Effector memory CD4-positive, alpha-beta T cell (primary cell): ENCODE results near the gene DIO1.

Experiments used
- DNase-seq, 3 donors: peaks; one replicate each; pipeline ENCODE4 v3.0.0-alpha.2; 2020
- H3K27ac ChIP-seq: 2 replicates; pipeline ENCODE4 v1.7.0; 2013; ENCODE audit warnings: mild to moderate bottlenecking, low read length, moderate library complexity; ENCODE audit not compliant: insufficient read depth, poor library complexity, severe bottlenecking
- H3K27me3 ChIP-seq: replicated peaks from 2 replicates; pipeline ENCODE4 v1.7.0; 2013; ENCODE audit warnings: mild to moderate bottlenecking, low read length; ENCODE audit not compliant: insufficient read depth, control insufficient read depth, poor library complexity, severe bottlenecking
- H3K36me3 ChIP-seq: 2 replicates; pipeline ENCODE4 v1.7.0; 2013; ENCODE audit warnings: mild to moderate bottlenecking, low read length, moderate library complexity; ENCODE audit not compliant: control insufficient read depth, insufficient read depth
- H3K4me1 ChIP-seq: 2 replicates; pipeline ENCODE4 v1.7.0; 2013; ENCODE audit warnings: low read length, mild to moderate bottlenecking; ENCODE audit not compliant: control insufficient read depth, insufficient read depth, poor library complexity, severe bottlenecking
- H3K4me3 ChIP-seq: 2 replicates; pipeline ENCODE4 v1.7.0; 2013; ENCODE audit warnings: low read length, low read depth, mild to moderate bottlenecking; ENCODE audit not compliant: insufficient read depth, poor library complexity, severe bottlenecking
- H3K9me3 ChIP-seq: 2 replicates; pipeline ENCODE4 v1.7.0; 2013; ENCODE audit warnings: mild to moderate bottlenecking, low read length, moderate library complexity; ENCODE audit not compliant: control insufficient read depth

The DIO1 gene

DNA sequence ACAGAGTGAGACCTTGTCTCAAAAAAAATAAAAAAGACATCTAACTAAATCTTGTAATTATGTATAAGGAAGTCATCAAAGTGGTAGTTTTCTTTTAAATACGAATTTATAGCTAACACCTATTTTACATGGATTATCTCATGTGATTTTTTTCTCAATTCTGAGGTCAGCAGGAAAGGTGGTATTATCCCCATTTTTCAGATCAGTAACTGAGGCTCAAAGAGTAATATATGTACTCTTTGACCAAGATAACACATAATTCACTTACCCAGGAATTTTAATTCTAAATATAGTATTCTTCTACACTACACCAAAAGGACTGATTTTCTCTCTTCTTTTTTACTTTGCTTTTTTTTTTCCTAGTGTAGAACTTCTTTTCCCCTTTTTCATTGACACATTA, 42.4 kb downstream of the DIO1 start:
- Histone ChIP-seq H3K4me3 (no peak overlapping the region), H3K27ac (no peak overlapping the region), H3K36me3 (peaks cover 4% of the 10 kb centered on the region), H3K27me3 (no peaks in the 10 kb centered on the region), H3K9me3 (no peaks in the 10 kb centered on the region), H3K4me1 (no peaks in the 10 kb centered on the region)
- no peak for DNase-seq

DNA sequence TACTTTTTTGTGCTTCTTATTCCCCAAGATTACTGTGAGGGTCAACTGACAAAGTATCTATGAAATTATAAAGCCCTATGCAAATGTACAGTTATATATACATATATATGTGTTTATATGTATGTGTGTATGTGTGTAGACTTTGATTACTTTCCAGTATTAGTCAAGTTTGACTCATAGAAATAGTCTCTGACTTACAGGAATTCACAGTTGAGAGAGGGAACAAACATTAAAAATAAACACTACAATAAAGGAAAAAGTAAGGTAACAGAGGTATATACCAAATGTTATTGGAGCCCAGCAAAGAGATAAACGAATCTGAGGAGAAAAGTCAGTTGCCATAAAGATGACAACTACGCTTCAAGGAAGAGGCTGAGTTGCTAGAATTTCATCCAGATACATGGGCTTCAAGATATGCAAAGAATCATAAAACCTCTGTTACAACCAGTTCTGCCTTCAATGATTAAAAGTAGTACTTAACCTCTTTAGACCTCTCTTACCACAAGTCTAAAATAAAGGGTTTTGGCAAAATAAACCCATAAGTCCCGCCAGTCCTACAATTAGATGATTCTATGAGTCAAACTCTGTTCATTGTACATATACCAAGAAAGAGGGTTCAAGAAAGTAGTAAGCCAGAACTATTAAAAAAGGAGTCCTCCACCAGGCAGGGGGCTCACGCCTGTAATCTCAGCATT, 44.3 kb downstream of the DIO1 start:
- no peak overlapping the region for H3K4me3 ChIP-seq
- H3K9me3 ChIP-seq: no peaks in the 10 kb centered on the region
- no peaks in the 10 kb centered on the region for H3K27me3 ChIP-seq
- H3K27ac ChIP-seq: no peak overlapping the region
- no peaks in the 10 kb centered on the region for H3K4me1 ChIP-seq
- peaks cover 4% of the 10 kb centered on the region for H3K36me3 ChIP-seq
- no peak for DNase-seq

DNA sequence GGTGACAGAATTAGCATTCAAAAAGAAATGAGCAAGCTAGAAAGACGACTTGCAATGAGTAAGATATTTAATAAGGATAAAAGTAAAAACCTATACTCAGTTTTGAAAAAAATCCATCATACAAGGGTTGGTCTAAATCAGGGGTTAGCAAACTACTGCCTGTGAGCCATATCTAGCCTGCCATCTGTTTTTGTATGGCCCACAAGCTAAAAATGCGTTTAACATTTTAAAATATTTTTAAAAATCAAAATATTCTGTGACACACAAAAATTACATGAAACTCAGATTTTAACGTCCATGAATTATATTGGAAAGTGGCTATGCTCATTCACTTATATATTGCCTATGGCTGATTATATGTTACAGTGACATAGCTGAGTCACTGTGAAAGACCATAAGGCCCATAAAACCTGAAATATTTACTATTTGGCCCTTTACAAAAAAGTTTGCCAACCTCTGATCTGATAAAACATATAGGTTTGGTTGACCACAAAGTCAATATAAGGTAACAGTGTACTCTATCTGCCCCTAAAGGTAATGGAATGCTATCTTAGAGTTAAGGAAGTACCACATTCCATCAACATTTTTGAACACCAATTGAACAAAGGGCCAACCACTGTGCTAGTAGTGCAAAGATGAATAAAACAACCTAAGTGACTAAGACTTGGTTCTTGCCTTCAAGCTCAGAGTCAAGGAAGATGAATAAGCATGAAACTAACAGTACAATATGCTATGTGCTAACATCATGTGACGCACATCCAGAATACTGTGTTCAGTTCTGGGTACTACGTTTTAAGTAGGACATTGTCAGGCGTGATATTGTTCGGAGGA, 48.4 kb downstream of the DIO1 start:
- no peaks in the 10 kb centered on the region for H3K9me3 ChIP-seq
- H3K4me1 ChIP-seq: peaks cover 15% of the 10 kb centered on the region
- no peak overlapping the region for H3K4me3 ChIP-seq
- H3K36me3 ChIP-seq: no peaks in the 10 kb centered on the region
- no peak for DNase-seq
- H3K27ac ChIP-seq: no peak overlapping the region
- H3K27me3 ChIP-seq: no peaks in the 10 kb centered on the region

DNA sequence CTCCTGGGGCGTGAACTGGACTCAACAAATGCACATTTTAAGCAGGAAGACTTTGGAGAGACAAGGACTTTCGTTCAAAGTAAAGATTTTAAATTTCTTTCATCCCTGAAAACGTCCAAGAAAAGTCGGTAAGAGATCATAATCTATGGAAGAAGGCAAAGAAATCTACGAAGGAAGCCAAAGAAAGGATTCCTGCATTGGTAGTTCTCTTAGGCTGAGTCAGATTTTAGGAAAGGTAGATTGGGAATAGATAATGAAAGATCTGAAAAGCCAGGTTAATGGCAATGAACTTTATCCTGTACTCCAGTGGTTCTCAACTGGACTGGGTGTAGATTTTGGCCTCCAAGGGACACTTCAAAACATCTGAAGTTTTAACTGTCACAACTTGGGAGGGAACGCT, 49.1 kb downstream of the DIO1 start:
- DNase-seq: no peak
- Histone ChIP-seq H3K27ac (no peak overlapping the region), H3K36me3 (no peaks in the 10 kb centered on the region), H3K4me1 (peaks cover 15% of the 10 kb centered on the region), H3K4me3 (no peak overlapping the region), H3K9me3 (no peaks in the 10 kb centered on the region), H3K27me3 (no peaks in the 10 kb centered on the region)

DNA sequence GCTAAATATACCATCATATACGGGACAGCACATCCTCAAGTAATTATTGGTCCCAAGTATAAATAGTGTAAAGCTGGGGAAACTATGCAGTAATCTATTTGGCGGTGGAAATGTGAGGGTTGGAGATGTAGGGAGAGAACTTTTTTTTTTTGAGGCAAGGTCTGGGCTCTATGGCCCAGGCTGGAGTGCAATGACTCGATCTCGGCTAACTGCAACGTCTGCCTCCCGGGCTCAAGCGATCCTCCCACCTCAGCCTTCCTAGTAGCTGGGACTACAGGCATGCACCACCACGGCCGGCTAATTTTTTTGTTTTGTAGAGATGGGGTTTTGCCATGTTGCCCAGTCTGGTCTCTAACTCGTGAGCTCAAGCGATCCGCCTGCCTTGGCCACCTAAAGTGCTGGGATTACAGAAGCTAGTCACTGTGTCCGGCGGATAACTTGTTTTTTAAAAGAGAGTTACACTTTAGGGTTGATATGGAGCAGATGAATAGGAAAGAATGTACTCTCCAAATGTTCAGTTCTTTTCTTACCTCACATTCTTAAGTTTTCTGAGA, 49.6 kb downstream of the DIO1 start:
- no peak for DNase-seq
- Histone ChIP-seq H3K27me3 (no peaks in the 10 kb centered on the region), H3K36me3 (no peaks in the 10 kb centered on the region), H3K4me1 (peaks cover 15% of the 10 kb centered on the region), H3K4me3 (no peak overlapping the region), H3K9me3 (no peaks in the 10 kb centered on the region), H3K27ac (no peak overlapping the region)

DNA sequence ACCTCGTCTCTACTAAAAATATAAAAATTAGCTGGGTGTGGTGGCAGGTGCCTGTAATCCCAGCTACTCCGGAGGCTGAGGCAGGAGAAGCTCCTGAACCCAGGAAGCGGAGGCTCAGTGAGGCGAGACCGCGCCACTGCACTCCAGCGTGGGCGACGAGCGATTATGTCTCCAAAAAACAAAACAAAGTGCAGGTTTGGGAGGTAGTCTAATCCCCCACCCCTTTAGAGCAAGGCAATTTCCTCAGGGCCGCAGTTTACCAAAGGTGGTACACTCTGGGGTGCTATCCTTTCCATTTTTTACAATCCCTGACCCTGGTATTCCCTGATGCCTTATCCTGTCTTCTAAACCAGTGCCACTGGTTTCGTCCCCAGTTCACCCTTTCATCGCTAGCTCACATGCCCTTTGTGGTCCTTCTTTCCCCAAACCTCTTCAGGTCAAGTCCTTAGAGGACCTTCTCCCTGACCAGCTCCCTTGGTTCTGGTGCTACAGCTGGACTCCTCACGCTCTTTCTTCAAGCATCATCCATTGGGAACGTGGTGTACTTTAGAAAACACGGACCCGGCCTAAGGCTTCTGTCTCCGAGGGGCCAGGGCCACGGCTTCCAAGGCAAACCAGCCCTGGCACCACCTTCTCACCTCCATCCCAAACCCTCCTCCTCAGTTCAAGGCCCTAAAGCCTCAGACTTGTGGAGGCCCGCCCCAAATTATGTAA, 50.6 kb downstream of the DIO1 start:
- peaks cover 15% of the 10 kb centered on the region for H3K4me1 ChIP-seq
- no peaks in the 10 kb centered on the region for H3K9me3 ChIP-seq
- H3K27ac ChIP-seq: peak overlapping the region; percentile 80
- peak overlapping the region; percentile 89 for H3K4me3 ChIP-seq
- DNase-seq: no peak
- H3K27me3 ChIP-seq: no peaks in the 10 kb centered on the region
- no peaks in the 10 kb centered on the region for H3K36me3 ChIP-seq

DNA sequence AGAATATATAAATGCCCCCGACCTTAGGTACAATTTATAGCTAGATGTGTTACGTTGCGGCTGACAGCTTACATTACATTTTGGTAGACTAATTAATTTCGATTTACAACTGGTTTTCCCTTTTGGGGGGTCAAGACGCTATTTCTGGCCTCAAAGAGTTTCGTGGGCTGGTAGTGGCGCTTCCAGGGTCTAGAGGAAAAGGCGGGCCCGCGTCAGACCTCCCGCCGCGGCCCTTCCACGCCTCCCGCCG, 51.1 kb downstream of the DIO1 start:
- no peaks in the 10 kb centered on the region for H3K27me3 ChIP-seq
- peaks cover 15% of the 10 kb centered on the region for H3K4me1 ChIP-seq

DNA sequence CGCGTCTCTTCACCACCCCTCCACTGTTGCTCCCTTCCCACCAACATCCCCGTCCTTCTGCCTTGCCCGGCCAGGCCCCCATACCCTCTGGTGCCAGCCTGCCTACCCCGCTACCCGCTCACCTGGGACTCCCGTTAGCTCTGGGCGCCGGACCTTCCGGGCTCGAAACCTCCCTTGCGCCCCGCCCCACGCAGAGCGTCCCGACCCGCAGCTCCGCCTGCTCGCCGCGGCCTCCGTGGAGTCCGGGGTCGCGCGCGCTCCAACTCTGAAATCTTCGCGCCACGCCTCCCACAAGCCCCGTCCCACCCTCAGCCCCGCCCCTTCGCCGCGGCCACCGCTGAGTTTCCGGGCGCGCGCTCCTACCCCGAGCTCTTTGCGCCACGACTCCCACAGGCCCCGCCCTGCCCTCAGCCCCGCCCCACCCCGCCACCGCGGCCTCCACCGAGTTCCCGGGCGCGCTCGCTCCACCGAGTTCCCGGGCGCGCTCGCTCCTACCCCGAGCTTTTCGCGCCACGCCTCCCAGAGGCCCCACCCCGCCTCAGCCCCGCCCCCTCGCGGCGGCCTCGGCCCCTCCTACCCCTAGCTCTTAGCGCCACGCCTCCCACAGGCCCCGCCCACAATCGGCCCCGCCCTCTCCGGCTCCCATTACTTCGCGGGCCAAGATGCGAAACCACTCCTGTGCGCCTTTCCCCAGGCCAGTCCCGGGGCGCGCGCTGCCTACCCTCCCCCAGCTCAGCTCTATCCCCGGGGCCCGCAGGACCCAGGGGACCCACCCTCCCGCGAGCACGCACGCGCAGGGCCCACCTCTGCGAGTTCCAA, 51.7 kb downstream of the DIO1 start, which contains the start of gene IFT25:
TSS of gene IFT25 (minus strand) at position 267 of the 819 bp plus-strand sequence. CDS start 5,617 bp downstream, outside the sequence.
- H3K4me3 ChIP-seq: peak within 1 kb of the TSS; percentile 89

More for the DNA sequence above, 51.1 kb downstream of the DIO1 start:
- H3K36me3 ChIP-seq: no peaks in the 10 kb centered on the region
- DNase-seq: no peak
- H3K27ac ChIP-seq: peak overlapping the region; percentile 80
- no peaks in the 10 kb centered on the region for H3K9me3 ChIP-seq
- H3K4me3 ChIP-seq: peak overlapping the region; percentile 89

More for the DNA sequence above, 51.7 kb downstream of the DIO1 start, which contains the start of gene IFT25:
- no peaks in the 10 kb centered on the region for H3K27me3 ChIP-seq
- H3K27ac ChIP-seq: peak within 1 kb of the TSS; percentile 80
- H3K9me3 ChIP-seq: no peaks in the 10 kb centered on the region
- peaks cover 15% of the 10 kb centered on the region for H3K4me1 ChIP-seq
- DNase-seq: peak; percentile 95 to 98 (median 96)
- no peaks in the 10 kb centered on the region for H3K36me3 ChIP-seq
